ENCODE results near the gene SKAP1.

- TF ChIP-seq, protein P1, sequence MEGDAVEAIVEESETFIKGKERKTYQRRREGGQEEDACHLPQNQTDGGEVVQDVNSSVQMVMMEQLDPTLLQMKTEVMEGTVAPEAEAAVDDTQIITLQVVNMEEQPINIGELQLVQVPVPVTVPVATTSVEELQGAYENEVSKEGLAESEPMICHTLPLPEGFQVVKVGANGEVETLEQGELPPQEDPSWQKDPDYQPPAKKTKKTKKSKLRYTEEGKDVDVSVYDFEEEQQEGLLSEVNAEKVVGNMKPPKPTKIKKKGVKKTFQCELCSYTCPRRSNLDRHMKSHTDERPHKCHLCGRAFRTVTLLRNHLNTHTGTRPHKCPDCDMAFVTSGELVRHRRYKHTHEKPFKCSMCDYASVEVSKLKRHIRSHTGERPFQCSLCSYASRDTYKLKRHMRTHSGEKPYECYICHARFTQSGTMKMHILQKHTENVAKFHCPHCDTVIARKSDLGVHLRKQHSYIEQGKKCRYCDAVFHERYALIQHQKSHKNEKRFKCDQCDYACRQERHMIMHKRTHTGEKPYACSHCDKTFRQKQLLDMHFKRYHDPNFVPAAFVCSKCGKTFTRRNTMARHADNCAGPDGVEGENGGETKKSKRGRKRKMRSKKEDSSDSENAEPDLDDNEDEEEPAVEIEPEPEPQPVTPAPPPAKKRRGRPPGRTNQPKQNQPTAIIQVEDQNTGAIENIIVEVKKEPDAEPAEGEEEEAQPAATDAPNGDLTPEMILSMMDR (IDR thresholded peaks at IDR 0.05; ENCODE audit: insufficient read depth, low read length, poor library complexity, severe bottlenecking), result no peak
- no peak for TF ChIP-seq EZH2phosphoT487 (conservative IDR thresholded peaks at IDR 0.05; ENCODE audit: low read length)
These were observed 267.0 kb downstream of the SKAP1 start for GRCh38 chr17:48162946-48163506.

Data from SU-DHL-6 (cell line).